Measurements from ENCODE around the gene UFD1. TPM values are rescaled to one million over a fixed set of nuclear protein-coding genes. Genes with fewer than 3 reads are reported as not detected.

UFD1 gene
- total RNA-seq, 1 experiment from 2014 or later = 74.4 TPM

GRCh38 chr22:19456541-19456940 lies 22.5 kb downstream of the UFD1 start:
- Histone ChIP-seq H3K4me1 (ENCODE audit: insufficient read depth, low read length) (no peaks in the 10 kb centered on the region), H3K18ac (ENCODE audit: insufficient read length, low read depth, low read length) (no peak overlapping the region), H3K79me1 (ENCODE audit: insufficient read depth, low read depth, low read length, poor library complexity, severe bottlenecking) (no peaks in the 10 kb centered on the region), H3K9me3 (ENCODE audit: control insufficient read depth, low read depth, low read length) (no peaks in the 10 kb centered on the region), H2BK20ac (ENCODE audit: low read depth, low read length, poor library complexity, severe bottlenecking) (no peak overlapping the region), H2BK15ac (ENCODE audit: low read depth, low read length) (no peak overlapping the region), H3K9ac (ENCODE audit: extremely low read depth, insufficient read length, low read length) (no peak overlapping the region), H3K56ac (ENCODE audit: insufficient read length, low read depth, low read length) (no peak overlapping the region), H4K5ac (ENCODE audit: insufficient read length, low read depth, low read length) (no peak overlapping the region), H3K4ac (ENCODE audit: low read depth, low read length) (no peak overlapping the region), H2AFZ (ENCODE audit: low read length) (no peak overlapping the region), H3K23me2 (ENCODE audit: insufficient read length, low read depth, low read length, poor library complexity, severe bottlenecking) (no peaks in the 10 kb centered on the region), H3K79me2 (ENCODE audit: insufficient read depth, low read length) (no peaks in the 10 kb centered on the region), H4K91ac (ENCODE audit: insufficient read length, low read depth, low read length) (no peak overlapping the region), H3T11ph (ENCODE audit: low read length) (no peak overlapping the region), H2BK5ac (ENCODE audit: insufficient read length, low read length) (no peak overlapping the region), H2AK5ac (ENCODE audit: insufficient read length, low read length) (no peak overlapping the region), H4K8ac (replicated peaks; ENCODE audit: insufficient read length, low read depth, low read length) (no peak overlapping the region), H2BK120ac (ENCODE audit: low read depth, low read length, poor library complexity, severe bottlenecking) (no peak overlapping the region), H3K27ac (ENCODE audit: insufficient read length, low read depth, low read length) (no peak overlapping the region), H2BK12ac (ENCODE audit: insufficient read length, low read depth, low read length) (no peak overlapping the region), H3K27me3 (ENCODE audit: insufficient read depth, low read length) (no peaks in the 10 kb centered on the region), H3K23ac (ENCODE audit: insufficient read length, low read depth, low read length) (no peak overlapping the region), H3K14ac (ENCODE audit: insufficient read depth, low read length) (no peak overlapping the region), H3K4me2 (ENCODE audit: insufficient read depth, insufficient read length, low read length) (no peak overlapping the region), H4K20me1 (ENCODE audit: control insufficient read depth, insufficient read depth, insufficient read length) (no peaks in the 10 kb centered on the region)
- Mint-ChIP-seq H3K4me1 (peaks cover 2 to 12% of the 10 kb centered on the region in 2 experiments; a peak in 2 of 4 replicates), H3K27me3 (ENCODE audit: low read depth) (no peaks in the 10 kb centered on the region), H3K36me3 (ENCODE audit: insufficient read depth in 1 of 3, low read depth in 3 of 3) (peaks cover 35 to 85% (median 50%) of the 10 kb centered on the region in 3 experiments), H3K4me3 (no peak overlapping the region), H3K9me3 (no peaks in the 10 kb centered on the region), H3K27ac (no peak overlapping the region)
- TF ChIP-seq, protein P1, sequence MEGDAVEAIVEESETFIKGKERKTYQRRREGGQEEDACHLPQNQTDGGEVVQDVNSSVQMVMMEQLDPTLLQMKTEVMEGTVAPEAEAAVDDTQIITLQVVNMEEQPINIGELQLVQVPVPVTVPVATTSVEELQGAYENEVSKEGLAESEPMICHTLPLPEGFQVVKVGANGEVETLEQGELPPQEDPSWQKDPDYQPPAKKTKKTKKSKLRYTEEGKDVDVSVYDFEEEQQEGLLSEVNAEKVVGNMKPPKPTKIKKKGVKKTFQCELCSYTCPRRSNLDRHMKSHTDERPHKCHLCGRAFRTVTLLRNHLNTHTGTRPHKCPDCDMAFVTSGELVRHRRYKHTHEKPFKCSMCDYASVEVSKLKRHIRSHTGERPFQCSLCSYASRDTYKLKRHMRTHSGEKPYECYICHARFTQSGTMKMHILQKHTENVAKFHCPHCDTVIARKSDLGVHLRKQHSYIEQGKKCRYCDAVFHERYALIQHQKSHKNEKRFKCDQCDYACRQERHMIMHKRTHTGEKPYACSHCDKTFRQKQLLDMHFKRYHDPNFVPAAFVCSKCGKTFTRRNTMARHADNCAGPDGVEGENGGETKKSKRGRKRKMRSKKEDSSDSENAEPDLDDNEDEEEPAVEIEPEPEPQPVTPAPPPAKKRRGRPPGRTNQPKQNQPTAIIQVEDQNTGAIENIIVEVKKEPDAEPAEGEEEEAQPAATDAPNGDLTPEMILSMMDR (conservative IDR thresholded peaks at IDR 0.05) = no peak
- DNase-seq = no peak
- no CpG with 5 or more reads among the region's 10 CpGs for WGBS (ENCODE audit: extremely low coverage, insufficient read length, low lambda C conversion rate)

Measured in H9 (cell line).